ENCODE measurements around the gene CYTH3. TPM values are rescaled to one million over a fixed set of nuclear protein-coding genes. Genes with fewer than 3 reads are reported as not detected.
"Not testable (repeated sequence)": the region's sequence is repeated elsewhere in the genome, so short reads cannot be mapped to it uniquely, and the experiment has no call there.

Gene CYTH3
- total RNA-seq, 1 donor from 2014 or later: 15.6 TPM

DNA sequence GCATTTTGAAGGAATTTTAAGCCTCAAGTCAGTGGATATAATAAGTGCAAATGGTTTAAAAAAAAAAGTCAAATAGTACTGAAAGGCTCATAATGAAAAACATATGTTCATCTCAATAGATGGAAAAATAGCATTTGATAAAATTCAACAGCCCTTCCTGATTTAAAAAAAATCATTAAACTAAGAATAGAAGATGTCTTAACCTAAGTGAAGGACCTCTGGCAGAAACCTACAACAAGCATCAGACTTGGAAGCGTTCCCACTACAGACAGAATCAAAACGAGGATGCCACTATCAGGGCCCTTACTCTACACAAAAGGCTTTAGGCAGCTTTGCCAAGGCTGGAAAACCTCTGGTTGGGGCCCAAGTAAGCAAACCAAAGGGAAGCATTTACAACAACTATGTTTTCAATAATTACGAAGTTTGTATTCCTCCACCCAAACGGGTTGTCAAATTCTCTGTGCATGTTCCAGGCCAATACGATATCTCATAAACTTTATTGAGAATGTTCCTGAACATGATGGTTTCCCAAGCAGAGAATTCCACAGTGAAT is 45.1 kb downstream of the CYTH3 start:
- TF ChIP-seq, protein P1, sequence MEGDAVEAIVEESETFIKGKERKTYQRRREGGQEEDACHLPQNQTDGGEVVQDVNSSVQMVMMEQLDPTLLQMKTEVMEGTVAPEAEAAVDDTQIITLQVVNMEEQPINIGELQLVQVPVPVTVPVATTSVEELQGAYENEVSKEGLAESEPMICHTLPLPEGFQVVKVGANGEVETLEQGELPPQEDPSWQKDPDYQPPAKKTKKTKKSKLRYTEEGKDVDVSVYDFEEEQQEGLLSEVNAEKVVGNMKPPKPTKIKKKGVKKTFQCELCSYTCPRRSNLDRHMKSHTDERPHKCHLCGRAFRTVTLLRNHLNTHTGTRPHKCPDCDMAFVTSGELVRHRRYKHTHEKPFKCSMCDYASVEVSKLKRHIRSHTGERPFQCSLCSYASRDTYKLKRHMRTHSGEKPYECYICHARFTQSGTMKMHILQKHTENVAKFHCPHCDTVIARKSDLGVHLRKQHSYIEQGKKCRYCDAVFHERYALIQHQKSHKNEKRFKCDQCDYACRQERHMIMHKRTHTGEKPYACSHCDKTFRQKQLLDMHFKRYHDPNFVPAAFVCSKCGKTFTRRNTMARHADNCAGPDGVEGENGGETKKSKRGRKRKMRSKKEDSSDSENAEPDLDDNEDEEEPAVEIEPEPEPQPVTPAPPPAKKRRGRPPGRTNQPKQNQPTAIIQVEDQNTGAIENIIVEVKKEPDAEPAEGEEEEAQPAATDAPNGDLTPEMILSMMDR (conservative IDR thresholded peaks at IDR 0.05; ENCODE audit: low read depth, low read length): no peak
- DNase-seq (ENCODE audit: low read depth): no peak
- no peak overlapping the region for H3K4me3 ChIP-seq (ENCODE audit: low read depth, low read length)

DNA sequence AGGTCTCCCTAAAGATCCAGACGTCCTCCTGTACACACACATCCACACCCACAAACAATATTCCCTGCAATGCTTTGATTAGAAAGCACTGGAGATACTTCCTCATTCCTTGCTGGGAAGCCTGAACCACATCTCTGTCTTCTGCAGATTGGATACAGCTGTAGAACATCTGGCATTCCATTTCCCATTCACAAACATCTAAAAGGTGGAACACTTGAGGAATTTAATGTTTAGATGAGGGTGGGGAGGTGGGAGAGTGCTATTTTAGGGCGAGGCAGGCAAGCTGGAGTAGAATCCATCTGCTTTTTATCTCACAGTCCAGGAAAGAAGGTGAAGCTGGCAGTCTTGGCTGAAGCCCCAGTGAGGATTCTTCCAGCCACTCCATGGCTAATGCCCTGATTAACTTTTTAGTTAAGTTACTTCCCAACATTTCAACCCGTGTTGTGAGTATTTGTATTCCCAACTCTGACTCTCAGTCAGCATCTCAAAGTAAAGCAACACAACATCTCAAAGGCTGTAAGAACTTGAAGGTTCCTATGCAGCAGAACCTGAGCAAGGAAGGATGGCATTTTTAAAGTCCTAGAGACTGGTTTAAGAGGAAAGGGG is 46.1 kb downstream of the CYTH3 start:
- TF ChIP-seq, protein P1 (conservative IDR thresholded peaks at IDR 0.05; ENCODE audit: low read depth, low read length): no peak
- DNase-seq (ENCODE audit: low read depth): no peak
- no peak overlapping the region for H3K4me3 ChIP-seq (ENCODE audit: low read depth, low read length)

DNA sequence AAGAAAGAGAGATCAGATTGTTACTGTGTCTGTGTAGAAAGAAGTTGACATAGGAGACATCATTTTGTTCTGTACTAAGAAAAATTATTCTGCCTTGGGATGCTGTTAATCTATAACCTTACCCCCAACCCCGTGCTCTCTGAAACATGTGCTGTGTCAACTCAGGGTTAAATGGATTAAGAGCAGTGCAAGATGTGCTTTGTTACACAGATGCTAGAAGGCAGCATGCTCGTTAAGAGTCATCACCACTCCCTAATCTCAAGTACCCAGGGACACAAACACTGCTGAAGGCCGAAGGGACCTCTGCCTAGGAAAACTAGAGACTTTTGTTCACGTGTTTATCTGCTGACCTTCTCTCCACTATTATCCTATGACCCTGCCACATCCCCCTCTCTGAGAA is 49.0 kb downstream of the CYTH3 start:
- not testable (repeated sequence) for DNase-seq (ENCODE audit: low read depth); H3K4me3 ChIP-seq (ENCODE audit: low read depth, low read length)

GRCh38 chr7:6223010-6223409 is 49.4 kb downstream of the CYTH3 start:
- H3K4me3 ChIP-seq (ENCODE audit: low read depth, low read length); DNase-seq (ENCODE audit: low read depth): not testable (repeated sequence)

GRCh38 chr7:6221340-6222319 is 50.8 kb downstream of the CYTH3 start:
- TF ChIP-seq, protein P1 (conservative IDR thresholded peaks at IDR 0.05; ENCODE audit: low read depth, low read length): no peak
- DNase-seq (ENCODE audit: low read depth): no peak
- H3K4me3 ChIP-seq (ENCODE audit: low read depth, low read length): no peak overlapping the region

DNA sequence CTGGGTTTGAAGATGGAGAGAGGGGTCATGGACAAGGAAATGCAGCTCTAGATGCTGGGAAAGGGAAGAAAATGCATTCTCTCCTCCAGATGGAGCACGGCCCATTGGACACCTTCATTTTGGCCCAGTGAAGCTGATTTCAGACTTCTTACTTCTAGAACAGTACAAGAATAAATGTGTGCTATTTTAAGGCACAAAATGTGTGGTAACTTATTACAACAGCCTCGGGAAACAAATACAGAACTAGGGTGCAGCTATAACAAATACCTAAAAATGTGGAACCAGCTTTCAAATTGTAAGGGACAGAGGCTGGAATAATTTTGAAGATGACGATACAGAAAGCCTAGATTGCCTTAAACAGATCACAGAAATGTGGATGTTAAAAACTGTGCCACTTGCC is 54.1 kb downstream of the CYTH3 start:
- TF ChIP-seq, protein P1 (conservative IDR thresholded peaks at IDR 0.05; ENCODE audit: low read depth, low read length): no peak
- DNase-seq (ENCODE audit: low read depth): no peak
- no peak overlapping the region for H3K4me3 ChIP-seq (ENCODE audit: low read depth, low read length)

DNA sequence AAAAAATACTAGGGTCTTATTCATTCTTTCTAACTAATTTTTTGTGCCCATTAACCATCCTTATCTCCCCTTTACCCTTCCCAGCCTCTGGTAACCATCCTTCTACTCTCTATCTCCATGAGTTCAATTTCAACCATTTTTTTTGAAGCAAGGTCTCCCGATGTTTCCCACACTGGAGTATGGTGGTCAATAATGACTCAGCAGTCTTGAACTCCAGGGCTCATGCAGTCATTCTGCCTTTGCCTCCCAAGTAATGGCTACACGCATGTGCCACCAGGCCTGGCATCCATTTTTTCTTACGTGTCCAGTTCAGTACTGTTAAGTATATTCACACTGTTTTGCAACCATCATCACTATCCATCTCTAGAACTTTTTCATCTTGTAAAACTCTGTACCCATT is 60.4 kb downstream of the CYTH3 start:
- TF ChIP-seq, protein P1 (conservative IDR thresholded peaks at IDR 0.05; ENCODE audit: low read depth, low read length): no peak
- DNase-seq (ENCODE audit: low read depth): no peak

More for the DNA sequence above, 60.4 kb downstream of the CYTH3 start:
- H3K4me3 ChIP-seq (ENCODE audit: low read depth, low read length): no peak overlapping the region
